Fibroblast of the aortic adventitia (primary cell): Measurements from ENCODE around the gene SBDS. TPM values are rescaled to one million over a fixed set of nuclear protein-coding genes. Genes with fewer than 3 reads are reported as not detected.
"Not testable (repeated sequence)": the region's sequence is repeated elsewhere in the genome, so short reads cannot be mapped to it uniquely, and the experiment has no call there.

Experiments
- DNase-seq: peaks from one replicate; pipeline ENCODE4 v3.0.0-alpha.2; 2010; ENCODE audit warnings: low read depth
- H3K4me3 ChIP-seq: 2 replicates; pipeline ENCODE4 v1.5.1; 2011; ENCODE audit warnings: low read depth, mild to moderate bottlenecking, control low read depth, low read length, moderate library complexity
- total RNA-seq: library from RNA; depleted of rRNA; stranded (reverse); fragments of >200 nt; gene quantifications from 2 replicates; pipeline ENCODE4 v1.2.3, GENCODE V29; 2012; ENCODE audit warnings: low replicate concordance
- TF ChIP-seq, protein P1 (sequence below): IDR thresholded peaks from 2 replicates; pipeline ENCODE4 v1.5.1; 2011; ENCODE audit warnings: mild to moderate bottlenecking, low read length, control low read depth, inconsistent platforms; ENCODE audit not compliant: insufficient read depth

The SBDS gene
- total RNA-seq, 1 donor = 94.1 TPM

DNA sequence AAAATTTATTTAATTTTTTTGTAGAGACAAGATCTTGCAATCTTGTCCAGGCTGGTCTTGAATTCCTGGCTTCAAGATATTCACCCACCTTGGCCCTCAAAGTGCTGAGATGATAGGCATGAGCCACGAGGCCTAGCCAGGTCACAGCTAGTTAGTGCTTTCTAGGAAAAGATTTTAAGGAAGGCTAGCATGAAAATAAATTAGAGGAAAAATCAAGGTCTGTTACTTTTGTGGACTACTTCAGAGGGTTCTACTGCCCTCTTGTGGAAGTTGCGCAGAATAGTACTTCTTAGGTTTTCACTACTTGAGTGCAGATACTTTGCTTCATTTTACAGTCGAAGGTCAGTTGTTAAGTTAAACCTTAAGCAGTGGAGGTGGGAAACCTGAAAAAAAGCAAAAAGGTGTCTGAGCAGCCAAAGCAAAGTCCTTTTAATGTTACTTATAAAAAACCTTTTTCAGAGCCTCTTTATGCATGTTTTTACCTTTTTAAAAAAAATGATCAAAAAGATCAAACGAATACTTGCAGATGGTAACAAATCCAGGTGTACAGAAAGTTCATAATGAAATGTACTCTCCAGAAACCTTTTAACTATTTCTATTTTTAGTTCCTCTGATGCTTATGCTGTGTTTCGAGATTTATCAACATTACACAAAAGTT lies 5.3 kb upstream of the SBDS start:
- DNase-seq = peak; percentile 35
- TF ChIP-seq, protein P1, sequence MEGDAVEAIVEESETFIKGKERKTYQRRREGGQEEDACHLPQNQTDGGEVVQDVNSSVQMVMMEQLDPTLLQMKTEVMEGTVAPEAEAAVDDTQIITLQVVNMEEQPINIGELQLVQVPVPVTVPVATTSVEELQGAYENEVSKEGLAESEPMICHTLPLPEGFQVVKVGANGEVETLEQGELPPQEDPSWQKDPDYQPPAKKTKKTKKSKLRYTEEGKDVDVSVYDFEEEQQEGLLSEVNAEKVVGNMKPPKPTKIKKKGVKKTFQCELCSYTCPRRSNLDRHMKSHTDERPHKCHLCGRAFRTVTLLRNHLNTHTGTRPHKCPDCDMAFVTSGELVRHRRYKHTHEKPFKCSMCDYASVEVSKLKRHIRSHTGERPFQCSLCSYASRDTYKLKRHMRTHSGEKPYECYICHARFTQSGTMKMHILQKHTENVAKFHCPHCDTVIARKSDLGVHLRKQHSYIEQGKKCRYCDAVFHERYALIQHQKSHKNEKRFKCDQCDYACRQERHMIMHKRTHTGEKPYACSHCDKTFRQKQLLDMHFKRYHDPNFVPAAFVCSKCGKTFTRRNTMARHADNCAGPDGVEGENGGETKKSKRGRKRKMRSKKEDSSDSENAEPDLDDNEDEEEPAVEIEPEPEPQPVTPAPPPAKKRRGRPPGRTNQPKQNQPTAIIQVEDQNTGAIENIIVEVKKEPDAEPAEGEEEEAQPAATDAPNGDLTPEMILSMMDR = peak; percentile 18
- not testable (repeated sequence) for H3K4me3 ChIP-seq

DNA sequence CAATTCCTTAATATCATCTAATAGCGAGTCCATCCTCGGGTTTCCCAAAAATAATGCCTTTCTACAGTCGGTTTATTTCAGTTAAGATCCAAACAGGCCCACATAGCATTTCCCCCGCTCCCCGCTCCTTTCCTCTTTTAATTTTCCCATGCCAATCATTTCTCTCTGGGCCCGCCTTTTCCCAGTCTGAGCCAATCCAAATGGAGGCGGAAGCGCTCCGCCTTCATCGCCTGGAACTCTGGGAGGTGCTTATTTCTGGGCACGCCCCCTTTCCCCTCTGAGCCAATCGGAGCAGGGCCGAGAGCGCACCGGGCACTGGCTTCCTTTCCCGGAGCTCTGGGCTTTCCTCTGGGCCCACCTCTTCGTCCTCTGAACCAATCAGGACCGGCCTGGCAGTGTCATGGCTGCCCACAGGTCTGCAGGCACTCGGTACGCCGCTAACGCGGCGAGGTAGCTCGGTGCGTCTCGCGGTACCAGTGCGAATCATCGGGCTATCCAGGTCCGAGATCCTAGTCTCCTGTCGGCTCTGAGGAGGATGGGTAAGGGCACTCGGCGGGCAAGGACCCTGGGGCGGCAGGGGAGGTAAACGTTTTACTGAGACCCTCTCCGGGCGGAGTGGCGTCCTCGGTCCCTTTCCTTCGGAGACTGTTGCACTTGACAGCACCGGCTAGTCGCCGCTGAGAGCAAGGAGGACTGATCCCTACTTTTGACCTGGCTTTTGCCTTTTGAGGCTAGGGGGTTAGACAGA lies 1.2 kb upstream of the SBDS start, which contains the start of gene TYW1:
TYW1 (plus strand) TSS at position 390 of the 748 bp plus-strand sequence; CDS start at position 536, 146 bp downstream.
- peak within 1 kb of the TSS; percentile 86 for H3K4me3 ChIP-seq
- DNase-seq = peak; percentile 97

DNA sequence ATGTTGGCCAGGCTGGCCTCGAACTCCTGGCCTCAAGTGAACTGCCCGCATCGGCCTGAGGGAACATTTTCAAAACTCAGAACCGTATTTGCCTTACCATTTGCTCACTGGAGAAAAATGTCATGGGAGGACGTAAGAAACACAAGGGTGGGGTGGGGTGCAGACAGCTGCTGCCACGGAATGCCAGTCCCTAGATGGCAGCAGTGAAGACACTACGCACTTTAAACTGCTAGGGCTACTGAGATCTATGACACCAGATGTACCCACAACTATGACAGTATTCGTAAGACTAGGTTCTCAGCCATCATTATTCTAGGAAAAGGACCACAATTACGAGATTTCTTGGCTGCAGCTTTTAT lies 716 bp downstream of the SBDS start:
- H3K4me3 ChIP-seq = peak overlapping the region; percentile 72
- DNase-seq = peak; percentile 81
- TF ChIP-seq, protein P1 = peak; percentile 15

DNA sequence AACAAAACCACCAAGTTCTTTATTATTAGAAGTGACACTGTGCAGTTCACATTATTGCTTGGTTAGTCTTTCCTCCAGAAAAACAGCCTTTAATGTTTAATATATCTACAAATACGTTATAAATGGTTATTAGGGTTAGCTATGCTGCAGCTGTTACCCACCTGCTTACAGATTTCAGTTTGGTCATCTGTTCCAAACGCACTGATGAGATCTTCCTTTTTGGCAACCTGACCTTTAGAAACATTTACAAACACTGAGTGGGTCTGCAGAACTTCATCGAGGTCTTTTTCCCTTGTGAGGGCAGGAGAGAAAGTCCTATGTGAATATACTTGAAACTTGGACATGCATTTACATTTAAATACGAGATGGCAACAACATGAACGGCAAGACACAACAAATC lies 1.3 kb downstream of the SBDS start:
- DNase-seq = not testable (repeated sequence)
- H3K4me3 ChIP-seq = peak overlapping the region; percentile 72

DNA sequence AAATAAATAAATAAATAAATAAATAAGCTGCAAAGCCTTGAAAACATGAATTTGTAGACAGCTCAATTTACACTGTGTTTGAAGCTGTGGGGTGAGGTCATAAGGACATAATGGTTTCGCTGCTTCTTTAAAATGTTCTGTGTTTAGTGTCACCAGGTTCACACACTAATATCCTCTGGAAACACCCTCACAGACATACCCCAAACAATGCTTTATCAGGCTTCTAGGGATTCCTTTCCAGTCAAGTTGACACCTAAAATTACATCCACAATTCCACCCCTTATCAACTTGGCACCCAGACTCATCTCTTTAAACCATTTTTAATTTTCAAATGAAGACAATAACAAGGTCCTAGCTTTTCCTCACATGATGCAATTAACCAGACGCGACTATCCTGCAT lies 5.8 kb downstream of the SBDS start:
- not testable (repeated sequence) for H3K4me3 ChIP-seq, DNase-seq

DNA sequence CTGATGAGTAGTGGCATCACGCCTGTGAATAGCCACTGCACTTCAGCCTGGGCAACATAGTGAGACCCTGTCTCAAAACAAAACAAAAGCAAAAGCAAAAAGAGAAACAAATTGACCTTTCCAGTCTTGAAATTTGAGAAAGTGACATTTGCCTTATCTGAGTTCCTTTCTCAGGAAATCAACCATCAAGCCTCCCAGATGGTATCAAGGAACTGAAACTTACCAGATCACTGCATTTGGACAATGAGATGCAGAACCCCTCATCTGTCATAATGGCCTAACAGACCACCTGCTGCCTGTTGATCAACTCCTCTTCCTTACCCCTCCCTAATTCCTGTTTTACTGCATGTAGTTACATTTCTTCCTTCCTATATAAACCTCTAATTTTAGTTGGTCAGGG lies 15.1 kb downstream of the SBDS start:
- H3K4me3 ChIP-seq, DNase-seq: not testable (repeated sequence)

DNA sequence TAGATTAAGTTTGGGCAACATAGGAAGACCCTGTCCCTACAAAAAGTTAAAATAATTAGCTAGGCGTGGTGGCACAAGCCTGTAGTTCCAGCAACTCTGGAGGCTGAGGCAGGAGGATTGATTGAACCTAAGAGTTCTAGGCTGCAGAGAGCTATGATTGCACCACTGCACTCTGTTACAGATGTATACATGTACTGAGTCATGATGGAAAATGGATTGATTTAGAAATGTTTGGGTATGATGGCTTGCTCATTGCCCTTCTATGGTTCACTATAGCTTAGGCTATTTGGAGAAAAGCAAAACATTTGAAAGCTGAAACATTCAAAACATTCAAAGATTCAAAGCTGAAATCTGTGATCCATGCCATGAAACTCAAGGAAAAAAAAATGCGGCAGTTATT lies 16.4 kb downstream of the SBDS start:
- DNase-seq, H3K4me3 ChIP-seq: not testable (repeated sequence)

DNA sequence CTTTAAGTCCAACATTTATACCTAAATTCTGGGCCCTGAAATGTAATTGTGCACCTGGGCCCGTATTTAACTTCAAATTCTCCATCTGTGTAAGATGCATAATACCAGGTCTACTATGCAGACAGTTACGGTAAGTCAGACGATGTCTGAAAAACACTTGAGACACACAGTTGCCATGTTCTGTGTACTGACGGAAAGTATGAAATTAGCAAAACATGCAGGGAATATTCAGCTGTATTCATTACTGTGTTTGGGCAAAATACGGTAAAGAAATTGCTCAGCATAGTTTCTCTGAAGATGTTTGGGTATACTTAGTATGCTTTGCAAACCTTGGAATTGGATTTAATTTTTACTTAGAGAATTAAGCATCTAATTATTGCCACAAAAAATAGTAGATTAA lies 17.1 kb downstream of the SBDS start:
- DNase-seq, H3K4me3 ChIP-seq: not testable (repeated sequence)

DNA sequence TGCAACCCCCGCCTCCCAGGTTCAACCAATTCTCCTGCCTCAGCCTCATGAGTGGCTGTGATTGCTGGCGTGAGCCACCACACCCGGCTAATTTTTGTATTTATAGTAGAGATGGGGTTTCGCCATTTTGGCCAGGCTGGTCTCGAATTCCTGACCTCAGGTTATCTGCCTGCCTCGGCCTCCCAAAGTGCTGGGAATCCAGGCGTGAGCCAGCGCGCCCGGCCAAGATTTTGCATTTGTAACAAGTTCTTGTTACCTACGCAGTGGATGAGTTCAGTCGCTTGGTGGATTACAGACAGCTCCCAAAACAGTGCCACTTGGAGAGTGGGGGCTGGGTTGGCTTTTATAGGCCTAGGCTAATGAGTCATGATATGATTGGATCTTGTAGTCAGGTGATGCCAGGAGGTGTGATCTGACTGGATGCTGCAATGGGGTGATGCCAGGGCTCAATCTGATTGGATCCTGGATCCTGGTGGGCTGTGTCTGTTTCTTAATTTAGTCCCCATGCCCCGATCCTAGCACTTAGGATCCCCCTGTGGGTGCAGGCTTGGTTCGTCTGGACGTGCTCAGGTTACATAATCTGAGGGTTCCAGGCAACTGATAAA lies 20.3 kb downstream of the SBDS start:
- DNase-seq = no peak

More for the DNA sequence above, 20.3 kb downstream of the SBDS start:
- TF ChIP-seq, protein P1 = no peak
- H3K4me3 ChIP-seq = no peak overlapping the region
